Mesenchymal stem cell (in vitro differentiated cells and primary cell): ENCODE data around the gene PARVB.

Experiments
- DNase-seq: peaks from one replicate; pipeline ENCODE4 v3.0.0-alpha.2; 2013
- H2AFZ ChIP-seq: one replicate; pipeline ENCODE4 v1.6.1; 2013; ENCODE audit warnings: low read depth, mild to moderate bottlenecking, control low read depth, inconsistent platforms, low read length, moderate library complexity
- H2AK5ac ChIP-seq: 2 replicates; pipeline ENCODE4 v1.6.1; 2013; ENCODE audit warnings: low read length, moderate library complexity, mild to moderate bottlenecking, inconsistent platforms; ENCODE audit not compliant: severe bottlenecking
- H2BK120ac ChIP-seq: one replicate; pipeline ENCODE4 v1.6.1; 2013; ENCODE audit warnings: low read depth, mild to moderate bottlenecking, inconsistent platforms, low read length, moderate library complexity
- H2BK12ac ChIP-seq, 2 experiments: one replicate each; pipeline ENCODE4 v1.6.1; 2013; ENCODE audit warnings: inconsistent platforms in 2 of 2, low read length in 2 of 2, mild to moderate bottlenecking in 2 of 2, moderate library complexity in 2 of 2, control low read depth in 1 of 2
- H2BK15ac ChIP-seq: one replicate; pipeline ENCODE4 v1.6.1; 2013; ENCODE audit warnings: mild to moderate bottlenecking, low read depth, inconsistent platforms; ENCODE audit not compliant: poor library complexity, severe bottlenecking
- H2BK5ac ChIP-seq: 2 replicates; pipeline ENCODE4 v1.6.1; 2013; ENCODE audit warnings: low read depth, mild to moderate bottlenecking, low read length, control low read depth, inconsistent platforms; ENCODE audit not compliant: poor library complexity, severe bottlenecking
- H3K14ac ChIP-seq, 2 experiments: one replicate each; pipeline ENCODE4 v1.6.1; 2013; ENCODE audit warnings: inconsistent platforms in 2 of 2, low read length in 2 of 2, control low read depth in 1 of 2, mild to moderate bottlenecking in 1 of 2, moderate library complexity in 1 of 2
- H3K18ac ChIP-seq, 2 experiments: one replicate each; pipeline ENCODE4 v1.6.1; 2013; ENCODE audit warnings: inconsistent platforms in 2 of 2, low read length in 2 of 2, control low read depth in 1 of 2, low read depth in 1 of 2, mild to moderate bottlenecking in 1 of 2
- H3K23ac ChIP-seq, 2 experiments: one replicate each; pipeline ENCODE4 v1.6.1; 2013; ENCODE audit warnings: inconsistent platforms in 2 of 2, low read length in 2 of 2, mild to moderate bottlenecking in 2 of 2, moderate library complexity in 2 of 2, control low read depth in 1 of 2
- H3K27ac ChIP-seq: 2 replicates; pipeline ENCODE4 v1.5.1; 2013; ENCODE audit warnings: mild to moderate bottlenecking, moderate library complexity, low read length, control low read depth, inconsistent platforms; ENCODE audit not compliant: poor library complexity, severe bottlenecking
- H3K27me3 ChIP-seq, 2 experiments: 2 replicates each; pipeline versions ENCODE4 v1.6.1 to v1.7.0; 2013; ENCODE audit warnings: low read length in 2 of 2, mild to moderate bottlenecking in 2 of 2, moderate library complexity in 2 of 2, control low read depth in 1 of 2, inconsistent platforms in 1 of 2; ENCODE audit not compliant: control insufficient read depth in 1 of 2, insufficient read depth in 1 of 2
- H3K36me3 ChIP-seq, 2 experiments: 2 replicates each; pipeline versions ENCODE4 v1.6.1 to v1.7.0; 2013; ENCODE audit warnings: low read length in 2 of 2, control low read depth in 1 of 2, inconsistent platforms in 1 of 2, low read depth in 1 of 2, mild to moderate bottlenecking in 1 of 2; ENCODE audit not compliant: insufficient read depth in 2 of 2, control insufficient read depth in 1 of 2
- H3K4ac ChIP-seq, 2 experiments: one replicate each; pipeline ENCODE4 v1.6.1; 2013; ENCODE audit warnings: inconsistent platforms in 2 of 2, low read length in 2 of 2, mild to moderate bottlenecking in 2 of 2, moderate library complexity in 2 of 2, control low read depth in 1 of 2, low read depth in 1 of 2
- H3K4me1 ChIP-seq: 2 replicates; pipeline ENCODE4 v1.6.1; 2013; ENCODE audit warnings: low read depth, low read length, control low read depth; ENCODE audit not compliant: control insufficient read depth, insufficient read depth
- H3K4me2 ChIP-seq: 2 replicates; pipeline ENCODE4 v1.6.1; 2013; ENCODE audit warnings: low read length, mild to moderate bottlenecking, inconsistent platforms; ENCODE audit not compliant: poor library complexity, severe bottlenecking
- H3K4me3 ChIP-seq, 2 experiments: 2 replicates each; pipeline versions ENCODE4 v1.5.1 to v1.7.0; 2013; ENCODE audit warnings: low read length in 2 of 2, mild to moderate bottlenecking in 2 of 2, control low read depth in 1 of 2, low read depth in 1 of 2; ENCODE audit not compliant: insufficient read depth in 1 of 2
- H3K79me1 ChIP-seq: replicated peaks from 2 replicates; pipeline ENCODE4 v1.6.1; 2013; ENCODE audit warnings: mild to moderate bottlenecking, control low read depth, low read length, inconsistent platforms; ENCODE audit not compliant: poor library complexity, severe bottlenecking
- H3K9ac ChIP-seq: 2 replicates; pipeline ENCODE4 v1.7.0; 2013; ENCODE audit warnings: mild to moderate bottlenecking, low read length, moderate library complexity
- H3K9me3 ChIP-seq: 2 replicates; pipeline ENCODE4 v1.7.0; 2013; ENCODE audit warnings: mild to moderate bottlenecking, low read length; ENCODE audit not compliant: control insufficient read depth
- H4K8ac ChIP-seq: one replicate; pipeline ENCODE4 v1.6.1; 2013; ENCODE audit warnings: inconsistent platforms, mild to moderate bottlenecking, low read length, moderate library complexity
- H4K91ac ChIP-seq: one replicate; pipeline ENCODE4 v1.6.1; 2013; ENCODE audit warnings: mild to moderate bottlenecking, low read length, inconsistent platforms
- WGBS: methylation state at CpG from one replicate; pipeline ENCODE4 v1.1.7; 2013; ENCODE audit warnings: mixed read lengths; 5-methylcytosine and 5-hydroxymethylcytosine counted together

The PARVB gene

GRCh38 chr22:44145544-44145943, 121.4 kb downstream of the PARVB start:
- no peak overlapping the region for H3K4ac ChIP-seq
- no peak overlapping the region for H3K27ac ChIP-seq
- no peak overlapping the region for H2AFZ ChIP-seq
- peaks cover 3 to 8% of the 10 kb centered on the region in 2 experiments for H3K36me3 ChIP-seq
- no peak overlapping the region for H2AK5ac ChIP-seq
- H3K14ac ChIP-seq: no peak overlapping the region
- H3K4me2 ChIP-seq: no peak overlapping the region
- no peak overlapping the region for H2BK15ac ChIP-seq
- H3K4me1 ChIP-seq: peaks cover 41% of the 10 kb centered on the region
- no peak for DNase-seq
- peaks cover 0 to 7% of the 10 kb centered on the region in 2 experiments for H3K27me3 ChIP-seq
- no peak overlapping the region for H4K91ac ChIP-seq
- H4K8ac ChIP-seq: no peak overlapping the region
- WGBS: 88% methylated on average over 8 of the region's 8 CpGs
- H2BK120ac ChIP-seq: no peak overlapping the region
- H3K18ac ChIP-seq: no peak overlapping the region
- no peak overlapping the region for H3K23ac ChIP-seq
- H3K79me1 ChIP-seq: no peaks in the 10 kb centered on the region
- H2BK5ac ChIP-seq: no peak overlapping the region
- no peak overlapping the region for H3K9ac ChIP-seq
- no peak overlapping the region for H3K4me3 ChIP-seq
- no peaks in the 10 kb centered on the region for H3K9me3 ChIP-seq
- no peak overlapping the region for H2BK12ac ChIP-seq

GRCh38 chr22:44146088-44146861, 122.2 kb downstream of the PARVB start:
- WGBS: 87% methylated on average over 33 of the region's 33 CpGs
- no peaks in the 10 kb centered on the region for H3K79me1 ChIP-seq
- no peak overlapping the region for H3K27ac ChIP-seq
- H3K4ac ChIP-seq: no peak overlapping the region
- H2AFZ ChIP-seq: no peak overlapping the region
- H3K4me2 ChIP-seq: no peak overlapping the region
- no peak overlapping the region for H2BK120ac ChIP-seq
- H2AK5ac ChIP-seq: peak overlapping the region; percentile 33
- H3K23ac ChIP-seq: no peak overlapping the region
- no peak for DNase-seq
- H3K14ac ChIP-seq: peak overlapping the region in 1 of 2 experiments; percentile 20
- H2BK15ac ChIP-seq: peak overlapping the region; percentile 8
- no peak overlapping the region for H3K9ac ChIP-seq
- H4K91ac ChIP-seq: peak overlapping the region; percentile 8
- peaks cover 41% of the 10 kb centered on the region for H3K4me1 ChIP-seq
- no peak overlapping the region for H2BK12ac ChIP-seq
- no peak overlapping the region for H3K4me3 ChIP-seq
- H2BK5ac ChIP-seq: no peak overlapping the region
- no peaks in the 10 kb centered on the region for H3K9me3 ChIP-seq
- no peak overlapping the region for H4K8ac ChIP-seq
- no peak overlapping the region for H3K18ac ChIP-seq
- peaks cover 0 to 7% of the 10 kb centered on the region in 2 experiments for H3K27me3 ChIP-seq
- peaks cover 3 to 5% of the 10 kb centered on the region in 2 experiments for H3K36me3 ChIP-seq

GRCh38 chr22:44147008-44147645, 123.0 kb downstream of the PARVB start:
- Histone ChIP-seq H2BK15ac (no peak overlapping the region), H3K4ac (no peak overlapping the region), H3K4me1 (peaks cover 45% of the 10 kb centered on the region), H3K18ac (no peak overlapping the region), H3K36me3 (peaks cover 3% of the 10 kb centered on the region in 2 experiments), H3K4me2 (no peak overlapping the region), H2AFZ (no peak overlapping the region), H3K27me3 (peaks cover 0 to 7% of the 10 kb centered on the region in 2 experiments), H3K9me3 (no peaks in the 10 kb centered on the region), H2BK12ac (no peak overlapping the region), H3K9ac (no peak overlapping the region), H4K91ac (no peak overlapping the region), H2BK5ac (peak overlapping the region; percentile 33), H2BK120ac (no peak overlapping the region), H4K8ac (no peak overlapping the region), H3K14ac (no peak overlapping the region), H3K27ac (peak overlapping the region; percentile 30), H3K23ac (no peak overlapping the region), H2AK5ac (peak overlapping the region; percentile 33), H3K4me3 (no peak overlapping the region), H3K79me1 (no peaks in the 10 kb centered on the region)
- 82% methylated on average over 12 of the region's 12 CpGs for WGBS
- DNase-seq: no peak

GRCh38 chr22:44147821-44148574, 123.9 kb downstream of the PARVB start:
- Histone ChIP-seq H3K4me1 (peaks cover 47% of the 10 kb centered on the region), H3K4me3 (no peak overlapping the region), H3K79me1 (no peaks in the 10 kb centered on the region), H3K9me3 (no peaks in the 10 kb centered on the region), H4K8ac (no peak overlapping the region), H3K9ac (no peak overlapping the region), H3K23ac (no peak overlapping the region), H2BK12ac (no peak overlapping the region), H3K14ac (no peak overlapping the region), H2BK15ac (no peak overlapping the region), H2BK5ac (no peak overlapping the region), H3K18ac (no peak overlapping the region), H3K27ac (peak overlapping the region; percentile 91), H3K36me3 (peaks cover 3 to 7% of the 10 kb centered on the region in 2 experiments), H2BK120ac (no peak overlapping the region), H3K4ac (no peak overlapping the region), H3K4me2 (peak overlapping the region; percentile 55), H2AFZ (no peak overlapping the region), H2AK5ac (no peak overlapping the region), H3K27me3 (peaks cover 0 to 7% of the 10 kb centered on the region in 2 experiments), H4K91ac (no peak overlapping the region)
- DNase-seq: peak; percentile 50
- WGBS: 15% methylated on average over 23 of the region's 27 CpGs
